ENCODE measurements around the gene RGPD5.
"Not testable (repeated sequence)": the region's sequence is repeated elsewhere in the genome, so short reads cannot be mapped to it uniquely, and the experiment has no call there.

Gene RGPD5

GRCh38 chr2:109794074-109794737, at the start of gene RGPD5:
Gene RGPD5, plus strand, starts transcription at chr2:109794305. Its CDS starts 161 bp downstream, at chr2:109794466.
- DNase-seq (ENCODE audit: low spot score): not testable (repeated sequence)

GRCh38 chr2:109751572-109751971, 42.5 kb upstream of the RGPD5 start:
- DNase-seq (ENCODE audit: low spot score): not testable (repeated sequence)

- DNase-seq (ENCODE audit: low spot score): not testable (repeated sequence)
These were observed 36.8 kb upstream of the RGPD5 start for GRCh38 chr2:109757163-109757824.

GRCh38 chr2:109760265-109761042, 33.7 kb upstream of the RGPD5 start:
- DNase-seq (ENCODE audit: low spot score): not testable (repeated sequence)

GRCh38 chr2:109761043-109761454, 33.1 kb upstream of the RGPD5 start:
- not testable (repeated sequence) for DNase-seq (ENCODE audit: low spot score)

- DNase-seq (ENCODE audit: low spot score): not testable (repeated sequence)
These were observed 32.1 kb upstream of the RGPD5 start for GRCh38 chr2:109761976-109762375.

- not testable (repeated sequence) for DNase-seq (ENCODE audit: low spot score)
These were observed 28.0 kb upstream of the RGPD5 start for GRCh38 chr2:109766074-109766473.

DNA sequence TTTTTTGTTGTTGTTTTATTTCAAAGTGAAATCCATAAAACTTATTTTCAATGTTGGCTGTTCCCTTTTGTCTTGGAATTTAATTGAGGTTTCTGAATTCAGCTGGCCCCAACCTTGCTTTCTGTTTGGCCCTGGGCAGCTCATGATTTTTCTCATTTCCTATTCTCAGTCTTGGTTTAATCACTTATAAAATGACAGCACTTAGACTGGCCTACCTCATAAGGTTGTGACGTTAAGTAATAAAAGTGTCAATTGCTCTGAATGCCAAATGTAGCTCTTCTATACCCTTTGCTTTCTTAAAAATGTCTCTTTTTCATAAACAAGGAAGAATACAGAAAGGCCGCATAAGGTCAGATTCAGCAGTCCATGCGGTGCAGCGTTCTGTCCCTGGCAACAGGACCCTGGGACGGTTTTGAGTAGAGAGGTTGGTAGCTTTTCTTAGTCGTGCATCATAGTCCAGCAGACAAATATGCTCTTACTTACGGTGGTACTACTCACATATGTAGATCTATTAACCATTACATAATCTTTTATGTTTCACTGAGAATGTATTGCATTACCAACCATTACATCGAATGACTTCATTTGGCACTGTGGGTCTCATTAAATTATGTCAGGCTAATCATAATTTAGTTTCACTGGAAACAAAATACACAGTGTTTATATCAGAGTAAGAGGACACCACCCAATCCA, 27.1 kb upstream of the RGPD5 start:
- not testable (repeated sequence) for DNase-seq (ENCODE audit: low spot score)

- not testable (repeated sequence) for DNase-seq (ENCODE audit: low spot score)
These were observed 25.2 kb upstream of the RGPD5 start for GRCh38 chr2:109768934-109769333.

DNA sequence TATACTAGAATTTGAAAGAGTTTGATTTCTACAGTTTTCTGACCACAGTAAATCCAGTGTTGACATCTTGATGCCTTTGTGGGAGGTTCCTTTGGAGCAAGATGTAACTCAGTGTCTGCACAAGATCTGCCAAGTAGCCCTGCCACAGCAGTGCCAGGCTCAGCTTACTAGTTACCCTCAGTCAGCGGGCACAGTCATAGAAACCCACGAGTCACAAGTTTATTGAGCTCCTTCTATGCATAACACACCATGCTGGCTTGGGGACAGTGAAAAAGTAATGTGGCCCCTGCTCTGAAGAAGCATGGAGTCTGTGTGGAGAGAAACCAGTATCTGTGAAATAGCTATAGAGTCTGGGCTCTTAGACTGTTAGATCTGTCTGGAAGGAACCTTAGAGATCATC, 15.0 kb upstream of the RGPD5 start:
- not testable (repeated sequence) for DNase-seq (ENCODE audit: low spot score)

GRCh38 chr2:109781147-109781816, 12.8 kb upstream of the RGPD5 start:
- not testable (repeated sequence) for DNase-seq (ENCODE audit: low spot score)

DNA sequence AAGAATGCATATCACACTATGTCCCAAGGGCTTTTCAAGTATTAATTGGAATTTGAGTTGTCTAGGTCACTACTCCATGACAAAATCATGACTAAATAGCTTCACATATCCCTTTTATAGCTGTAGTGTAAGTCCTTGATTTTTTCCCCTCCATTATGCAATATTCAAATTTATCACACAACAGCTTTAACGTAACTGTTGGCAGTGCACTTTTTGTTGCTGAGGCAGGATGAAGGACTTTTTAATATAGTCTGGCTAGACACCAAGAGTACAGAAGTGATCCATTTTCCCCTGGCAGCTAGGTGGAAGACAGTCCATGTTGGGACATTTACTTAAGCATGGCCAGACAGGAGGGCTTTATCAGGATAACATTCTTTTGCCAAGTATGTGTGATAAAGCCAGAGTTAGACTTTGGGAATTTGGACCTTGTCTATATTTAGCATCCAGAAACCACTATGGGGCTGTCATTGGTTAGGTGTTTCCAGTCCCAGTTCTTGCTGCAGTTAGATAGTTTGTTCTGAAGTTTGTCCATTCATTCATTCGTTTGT, 11.6 kb upstream of the RGPD5 start:
- not testable (repeated sequence) for DNase-seq (ENCODE audit: low spot score)

DNA sequence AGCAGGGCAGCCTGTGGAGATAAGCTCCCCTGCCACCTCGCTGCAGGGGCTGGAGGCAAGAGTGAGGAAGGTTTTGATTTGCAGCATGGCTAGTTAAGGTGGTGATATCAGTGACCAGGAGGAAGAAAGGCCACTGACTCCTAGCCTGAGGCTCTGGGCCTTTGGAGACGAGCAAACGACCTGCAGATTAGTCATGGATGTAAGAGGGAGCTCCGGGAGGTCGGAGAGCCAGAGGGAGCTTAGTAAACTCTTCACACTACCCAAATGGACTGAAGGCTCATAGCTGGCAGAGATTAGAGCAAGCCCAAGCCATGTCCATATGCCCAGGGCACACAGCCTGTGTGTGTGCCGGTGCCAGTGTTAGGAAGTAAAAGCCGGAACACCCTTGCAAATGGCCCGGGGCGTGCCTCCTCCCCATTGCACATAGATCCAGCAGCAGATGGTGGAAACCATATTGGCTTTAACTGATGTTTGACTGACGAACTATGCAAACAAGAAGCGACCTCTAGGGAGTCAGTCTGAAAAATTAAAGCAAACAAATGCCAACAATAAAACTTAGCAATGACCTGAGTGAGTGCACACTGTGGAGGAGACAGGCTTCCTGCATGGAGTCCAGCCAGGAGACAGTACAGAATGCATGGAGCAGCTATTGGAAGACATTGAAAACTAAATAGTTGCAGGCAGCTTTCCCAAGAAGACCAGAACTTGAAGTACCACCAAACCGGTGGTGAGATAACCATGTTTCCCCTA, 2.4 kb upstream of the RGPD5 start:
- not testable (repeated sequence) for DNase-seq (ENCODE audit: low spot score)

DNA sequence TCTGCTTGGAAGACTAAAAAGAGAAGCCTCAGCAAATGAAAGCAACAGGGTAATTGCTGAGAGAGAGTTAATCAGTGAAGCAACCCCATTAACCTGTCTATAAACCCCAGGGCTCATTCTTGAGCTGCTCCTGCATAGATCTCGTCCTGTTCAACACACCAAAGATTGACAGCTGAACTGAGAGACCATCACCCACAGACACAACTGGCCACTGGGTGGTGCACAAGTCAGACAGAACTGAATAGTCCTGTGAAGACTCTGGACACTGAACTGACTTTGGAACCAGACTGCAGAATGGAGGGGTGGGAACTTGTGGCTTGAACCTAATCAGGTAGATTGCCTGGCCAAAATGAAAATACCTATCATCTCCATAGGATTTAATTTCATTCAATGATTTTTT, 1.4 kb upstream of the RGPD5 start:
- not testable (repeated sequence) for DNase-seq (ENCODE audit: low spot score)

DNA sequence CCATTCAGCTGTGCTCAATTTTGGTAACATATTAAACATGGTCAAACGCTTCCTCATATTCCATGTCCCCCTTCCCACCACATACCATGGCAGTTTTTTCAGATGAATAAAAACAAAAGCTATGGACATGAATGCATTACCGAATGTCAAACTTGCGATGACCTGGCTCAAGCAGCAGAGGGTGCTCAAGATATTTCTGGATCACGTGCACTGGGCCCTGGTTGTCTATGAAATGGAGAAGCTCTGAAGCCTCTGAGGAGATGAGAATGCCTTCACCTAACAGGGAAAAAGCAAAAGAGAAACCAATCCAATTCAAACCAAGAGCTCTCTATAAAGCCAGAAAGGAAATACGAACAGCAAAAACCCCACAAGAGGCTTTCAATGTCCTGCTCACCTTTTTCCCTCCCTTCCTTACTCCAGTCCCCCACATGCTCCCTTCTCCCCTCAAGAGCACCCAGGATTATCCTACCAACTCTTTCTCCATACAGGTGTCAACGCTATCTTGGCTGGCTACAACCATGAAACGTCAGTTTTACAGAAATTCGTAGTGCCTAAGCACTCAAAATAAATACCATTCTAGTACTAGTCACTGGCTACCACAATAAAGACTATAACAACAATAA, 77.1 kb downstream of the RGPD5 start:
- not testable (repeated sequence) for DNase-seq (ENCODE audit: low spot score)

GRCh38 chr2:109876625-109877024, 82.5 kb downstream of the RGPD5 start:
- not testable (repeated sequence) for DNase-seq (ENCODE audit: low spot score)

- DNase-seq (ENCODE audit: low spot score): not testable (repeated sequence)
These were observed 88.0 kb downstream of the RGPD5 start for GRCh38 chr2:109882112-109882511.

GRCh38 chr2:109888414-109888813, 94.3 kb downstream of the RGPD5 start:
- DNase-seq (ENCODE audit: low spot score): not testable (repeated sequence)

GRCh38 chr2:109889909-109890308, 95.8 kb downstream of the RGPD5 start:
- DNase-seq (ENCODE audit: low spot score): not testable (repeated sequence)

DNA sequence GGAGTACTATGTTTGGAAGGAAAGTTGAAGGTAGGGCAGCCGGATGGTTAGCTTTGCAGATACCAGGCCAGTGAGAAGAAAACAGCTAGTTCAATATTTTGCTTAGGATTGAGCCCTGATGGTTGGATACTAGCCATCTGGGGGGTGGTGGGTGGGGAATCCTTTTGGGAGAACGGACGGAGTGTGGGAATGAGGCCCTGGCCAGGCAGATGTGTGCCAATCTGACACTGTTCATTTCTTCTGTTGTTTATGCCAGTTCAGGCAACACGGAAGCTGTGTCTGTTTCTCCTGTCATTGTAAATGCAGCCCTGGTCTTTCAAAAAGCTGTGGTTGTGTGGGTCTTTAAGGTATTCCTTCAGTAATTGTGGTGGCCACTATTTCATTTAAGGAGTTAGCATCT, 96.9 kb downstream of the RGPD5 start:
- not testable (repeated sequence) for DNase-seq (ENCODE audit: low spot score)

All from LoVo (cell line).